Ovary (tissue), 9 donors: ENCODE data around the gene CPA5. TPM values are rescaled to one million over a fixed set of nuclear protein-coding genes. Genes with fewer than 3 reads are reported as not detected.

Source experiments
- DNase-seq, 5 donors: peaks; one replicate each; pipeline ENCODE4 v3.0.0-alpha.2; 2019 to 2020
- H3K27ac ChIP-seq, 2 donors: fragments of 200-600 bp; one replicate each; pipeline versions ENCODE4 v1.5.1 to v1.8.0; 2019 to 2022
- H3K27me3 ChIP-seq: fragments of 200-600 bp; one replicate; pipeline ENCODE4 v1.8.0; 2022
- H3K36me3 ChIP-seq: fragments of 200-600 bp; sonication (generic); one replicate; pipeline ENCODE4 v1.5.1; 2019
- H3K4me1 ChIP-seq: one replicate; pipeline ENCODE4 v1.8.1; 2013; ENCODE audit warnings: mild to moderate bottlenecking, moderate library complexity; ENCODE audit not compliant: insufficient read depth
- H3K4me3 ChIP-seq: fragments of 200-600 bp; sonication (generic); one replicate; pipeline ENCODE4 v1.5.1; 2017
- H3K9me3 ChIP-seq, 2 donors: fragments of 200-600 bp in 1 of 2; sonication (generic) in 1 of 2; one replicate each; pipeline versions ENCODE4 v1.5.1 to v1.8.1; 2013 to 2019; ENCODE audit warnings: mild to moderate bottlenecking in 1 of 2, moderate library complexity in 1 of 2
- EP300 ChIP-seq: sonication (generic); formaldehyde crosslinking; IDR thresholded peaks from one replicate; pipeline ENCODE4 v1.6.1; 2017; ENCODE audit warnings: antibody characterized with exemption
- POLR2A ChIP-seq: fragments of 450-650 bp; IDR thresholded peaks from one replicate; pipeline ENCODE4 v1.6.1; 2017; ENCODE audit warnings: antibody characterized with exemption, mild to moderate bottlenecking, moderate library complexity
- WGBS, 3 donors: extraction: QIAGEN DNeasy Blood & Tissue Kit in 1 of 3; methylation state at CpG; one replicate each; pipeline versions ENCODE4 v1.1.5 to v1.1.7; 2013 to 2017; 5-methylcytosine and 5-hydroxymethylcytosine counted together
- intact Hi-C, 4 donors: fragments of 100-400 bp; cut with DNase I; formaldehyde crosslinking; loops; one replicate each; pipeline versions ENCODE4 v1.11.0 to v1.15.1; 2022 to 2023
- polyA plus RNA-seq, 2 donors: library from polyadenylated mRNA; stranded (reverse); fragments of 200-250 nt in 1 of 2; fragments of 350-450 nt in 1 of 2; fragmentation: Illumina TruSeq in 1 of 2; extraction: RNeasy Lipid Tissue Mini Kit (QIAGEN cat#74804) in 1 of 2; gene quantifications; one replicate each; pipeline ENCODE4 v1.2.3, GENCODE V29; 2013 to 2014
- total RNA-seq, 7 donors: library from RNA; depleted of rRNA in 2 of 7; stranded (reverse); fragments of >200 nt in 2 of 7; fragmentation: NEBNext Ultra II Directional in 3 of 7; extraction: Animal tissue kit (Norgen Biotek cat#: 25700) in 3 of 7; gene quantifications; one replicate each; pipeline versions ENCODE4 v1.1.0 to v1.2.4, GENCODE V29; 2016 to 2023
- TF ChIP-seq, protein P1 (sequence below), 3 donors: fragments of 450-650 bp in 2 of 3; fragments of 200-600 bp in 1 of 3; IDR thresholded peaks; one replicate each; pipeline versions ENCODE4 v1.5.1 to v1.8.0; 2016 to 2022; ENCODE audit warnings: antibody characterized with exemption in 3 of 3, mild to moderate bottlenecking in 1 of 3
- donor health status: DM: no; HTN: no; CAD: no; lungs with moderate emphysema.
- donor health status: DM: no; HTN: no; CAD: no.
- donor health status: Bipolar disorder and iron deficiency.
- donor health status: DM: yes; HTN: yes; CAD: no.
- donor health status: DM: no; HTN: no; CAD: no.
- donor health status: DM: yes; HTN: yes; CAD: no.

The CPA5 gene
- total and polyA plus RNA-seq, 9 donors, result not detected

DNA sequence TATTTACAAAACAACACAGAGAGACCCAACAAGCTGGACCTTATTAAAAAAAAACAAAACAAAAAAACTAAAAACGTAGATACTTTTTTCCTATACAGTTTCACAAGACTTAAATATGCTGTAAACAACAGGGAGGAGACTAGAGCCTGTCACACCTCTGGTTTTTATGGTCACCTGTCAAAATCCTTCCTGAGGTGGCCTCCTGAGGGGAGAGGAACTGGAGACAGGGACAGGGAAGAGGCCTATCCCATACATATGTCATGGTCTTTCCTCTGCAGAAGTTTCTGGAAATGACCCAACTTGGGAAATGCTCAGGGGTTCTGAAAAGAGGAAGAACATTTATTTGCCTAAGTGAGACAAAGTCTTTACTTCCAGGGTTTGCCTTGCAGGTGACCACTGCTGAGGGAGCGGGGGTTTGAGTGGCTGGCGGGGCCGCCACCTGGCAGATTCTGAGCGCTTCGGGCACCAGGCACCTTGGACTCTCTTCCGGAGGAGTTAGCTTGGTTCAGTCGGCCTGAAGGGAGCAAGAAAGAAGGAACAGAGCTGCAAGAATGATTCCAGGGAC lies 54.0 kb downstream of the CPA5 start:
- intact Hi-C loops, result loop anchor here in 1 of 4 donors (5.0 kb wide), 1 partner anchor 41 kb away; no protein-coding TSS in a partner anchor
- WGBS, 3 donors, result 86 to 92% (median 86%) methylated on average over 8 of the region's 8 CpGs
- Histone ChIP-seq H3K36me3 (no peaks in the 10 kb centered on the region), H3K9me3 (no peaks in the 10 kb centered on the region), H3K4me1 (peaks cover 13% of the 10 kb centered on the region), H3K4me3 (no peak overlapping the region), H3K27ac (no peak overlapping the region), H3K27me3 (no peaks in the 10 kb centered on the region)
- TF ChIP-seq EP300, result no peak
- TF ChIP-seq, protein P1, sequence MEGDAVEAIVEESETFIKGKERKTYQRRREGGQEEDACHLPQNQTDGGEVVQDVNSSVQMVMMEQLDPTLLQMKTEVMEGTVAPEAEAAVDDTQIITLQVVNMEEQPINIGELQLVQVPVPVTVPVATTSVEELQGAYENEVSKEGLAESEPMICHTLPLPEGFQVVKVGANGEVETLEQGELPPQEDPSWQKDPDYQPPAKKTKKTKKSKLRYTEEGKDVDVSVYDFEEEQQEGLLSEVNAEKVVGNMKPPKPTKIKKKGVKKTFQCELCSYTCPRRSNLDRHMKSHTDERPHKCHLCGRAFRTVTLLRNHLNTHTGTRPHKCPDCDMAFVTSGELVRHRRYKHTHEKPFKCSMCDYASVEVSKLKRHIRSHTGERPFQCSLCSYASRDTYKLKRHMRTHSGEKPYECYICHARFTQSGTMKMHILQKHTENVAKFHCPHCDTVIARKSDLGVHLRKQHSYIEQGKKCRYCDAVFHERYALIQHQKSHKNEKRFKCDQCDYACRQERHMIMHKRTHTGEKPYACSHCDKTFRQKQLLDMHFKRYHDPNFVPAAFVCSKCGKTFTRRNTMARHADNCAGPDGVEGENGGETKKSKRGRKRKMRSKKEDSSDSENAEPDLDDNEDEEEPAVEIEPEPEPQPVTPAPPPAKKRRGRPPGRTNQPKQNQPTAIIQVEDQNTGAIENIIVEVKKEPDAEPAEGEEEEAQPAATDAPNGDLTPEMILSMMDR (IDR thresholded peaks at IDR 0.05), result no peak
- TF ChIP-seq POLR2A, result no peak
- no peak for DNase-seq

DNA sequence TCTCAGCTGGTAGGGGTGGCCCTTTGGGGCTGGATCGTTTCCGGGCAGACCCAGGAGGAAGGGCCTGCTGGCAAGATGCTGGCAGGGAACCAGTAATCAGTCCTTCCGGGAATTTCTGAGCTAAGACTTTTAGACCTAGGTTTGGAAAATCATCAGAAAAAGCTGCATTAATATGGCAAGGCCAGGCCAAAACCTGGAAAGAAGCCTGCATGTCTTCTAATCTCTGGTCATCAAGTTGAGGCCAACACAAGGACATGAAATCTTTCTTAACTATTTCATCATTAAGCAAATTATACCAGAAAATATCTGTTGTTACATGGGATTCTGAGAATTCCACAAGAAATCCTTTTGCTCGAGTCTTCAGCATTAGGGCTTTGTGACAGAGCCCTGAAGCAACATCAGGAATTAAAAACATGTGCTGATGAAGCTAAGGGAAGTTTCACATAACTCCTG lies 55.5 kb downstream of the CPA5 start:
- Histone ChIP-seq H3K4me3 (no peak overlapping the region), H3K36me3 (no peaks in the 10 kb centered on the region), H3K27me3 (no peaks in the 10 kb centered on the region), H3K4me1 (peaks cover 13% of the 10 kb centered on the region), H3K9me3 (no peaks in the 10 kb centered on the region), H3K27ac (no peak overlapping the region)
- TF ChIP-seq POLR2A, result no peak
- TF ChIP-seq, protein P1 (IDR thresholded peaks at IDR 0.05), result no peak
- no peak for TF ChIP-seq EP300
- 22 to 51% (median 34%) methylated on average over 4 of the region's 4 CpGs for WGBS, 3 donors
- DNase-seq, result no peak
- intact Hi-C loops, result loop anchor here in 1 of 4 donors (2.0 kb wide), 1 partner anchor 35 kb away; no protein-coding TSS in a partner anchor

DNA sequence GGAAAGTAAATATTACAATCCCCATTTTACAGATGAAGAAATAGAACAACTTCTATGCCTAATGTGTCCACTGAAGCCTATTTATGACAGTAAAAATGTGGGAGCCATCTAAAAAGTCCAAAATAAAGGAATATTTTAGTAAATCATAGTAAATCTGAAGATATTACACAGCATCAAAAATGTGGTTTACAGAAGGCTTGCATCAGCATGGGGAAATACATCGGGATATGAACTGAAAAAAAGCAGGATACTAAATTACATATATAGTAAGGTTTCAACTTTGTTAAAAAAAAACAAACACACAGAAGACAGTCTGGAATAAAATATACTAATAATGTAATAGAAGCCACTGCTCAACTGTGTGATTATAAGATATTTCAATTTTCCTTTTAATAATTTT lies 56.5 kb downstream of the CPA5 start:
- intact Hi-C loops, result loop anchor here in 1 of 4 donors (2.0 kb wide), 1 partner anchor 36 kb away; no protein-coding TSS in a partner anchor

DNA sequence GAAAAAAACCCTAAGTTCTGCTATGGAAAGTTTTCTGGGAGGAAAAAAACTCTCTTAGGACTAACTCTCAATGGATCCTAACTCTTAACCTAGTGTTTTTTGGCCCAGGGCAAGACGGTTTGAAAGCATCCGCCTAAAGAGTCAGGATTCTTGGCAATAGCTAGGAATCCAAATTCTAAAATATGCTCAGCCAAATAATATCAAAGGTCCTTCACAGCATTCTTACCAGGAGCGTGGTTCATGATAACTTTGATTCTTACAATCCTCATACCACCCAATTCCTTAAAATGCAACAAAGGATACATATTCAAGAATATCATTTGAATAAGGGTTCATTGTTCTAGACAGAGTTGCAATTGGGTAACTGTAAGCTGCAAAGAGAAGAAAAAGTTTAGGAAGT lies 57.0 kb downstream of the CPA5 start:
- WGBS, 3 donors, result 19 to 47% (median 22%) methylated on average over 3 of the region's 3 CpGs
- intact Hi-C loops, result loop anchor here in 1 of 4 donors (2.0 kb wide), 1 partner anchor 37 kb away; no protein-coding TSS in a partner anchor
- Histone ChIP-seq H3K27me3 (no peaks in the 10 kb centered on the region), H3K36me3 (no peaks in the 10 kb centered on the region), H3K4me3 (no peak overlapping the region), H3K27ac (no peak overlapping the region), H3K4me1 (peaks cover 13% of the 10 kb centered on the region), H3K9me3 (no peaks in the 10 kb centered on the region)
- no peak for DNase-seq
- TF ChIP-seq POLR2A, result no peak
- TF ChIP-seq, protein P1 (IDR thresholded peaks at IDR 0.05), result no peak
- TF ChIP-seq EP300, result no peak

More for the DNA sequence above, 56.5 kb downstream of the CPA5 start:
- Histone ChIP-seq H3K4me1 (peaks cover 13% of the 10 kb centered on the region), H3K9me3 (no peaks in the 10 kb centered on the region), H3K36me3 (no peaks in the 10 kb centered on the region), H3K27me3 (no peaks in the 10 kb centered on the region), H3K27ac (no peak overlapping the region), H3K4me3 (no peak overlapping the region)
- DNase-seq, result no peak
- 70 to 80% (median 74%) methylated on average over 1 of the region's 1 CpG for WGBS, 3 donors
- no peak for TF ChIP-seq POLR2A
- TF ChIP-seq EP300, result no peak
- TF ChIP-seq, protein P1 (IDR thresholded peaks at IDR 0.05), result no peak
